CD1c-positive myeloid dendritic cell (primary cell): ENCODE measurements around the gene GULP1.

Experiments
- DNase-seq: peaks from one replicate; pipeline ENCODE4 v3.0.0-alpha.2; 2016; ENCODE audit errors: extremely low spot score

The GULP1 gene

GRCh38 chr2:188471166-188471565 lies 179.5 kb downstream of the GULP1 start:
- no peak for DNase-seq

GRCh38 chr2:188473306-188473705 lies 181.6 kb downstream of the GULP1 start:
- DNase-seq, result no peak

GRCh38 chr2:188474316-188474715 lies 182.6 kb downstream of the GULP1 start:
- DNase-seq, result no peak

- DNase-seq, result no peak
Observed at GRCh38 chr2:188475945-188476344, 184.3 kb downstream of the GULP1 start.

- DNase-seq, result no peak
Observed at GRCh38 chr2:188477564-188478103, 186.0 kb downstream of the GULP1 start.

- DNase-seq, result no peak
Observed at GRCh38 chr2:188478724-188479123, 187.1 kb downstream of the GULP1 start.

GRCh38 chr2:188481474-188481873 lies 189.8 kb downstream of the GULP1 start:
- no peak for DNase-seq

- no peak for DNase-seq
Observed at GRCh38 chr2:188485496-188485895, 193.8 kb downstream of the GULP1 start.

- DNase-seq, result no peak
Observed at GRCh38 chr2:188492751-188493150, 201.1 kb downstream of the GULP1 start.

- no peak for DNase-seq
Observed at GRCh38 chr2:188494906-188495305, 203.2 kb downstream of the GULP1 start.

- no peak for DNase-seq
Observed at GRCh38 chr2:188495969-188496431, 204.3 kb downstream of the GULP1 start.

GRCh38 chr2:188497726-188498125 lies 206.1 kb downstream of the GULP1 start:
- DNase-seq, result no peak

- DNase-seq, result no peak
Observed at GRCh38 chr2:188503975-188504374, 212.3 kb downstream of the GULP1 start.

- no peak for DNase-seq
Observed at GRCh38 chr2:188506843-188507242, 215.2 kb downstream of the GULP1 start.

GRCh38 chr2:188511346-188511745 lies 219.7 kb downstream of the GULP1 start:
- DNase-seq, result no peak

GRCh38 chr2:188512456-188512855 lies 220.8 kb downstream of the GULP1 start:
- peak; percentile 13 for DNase-seq

GRCh38 chr2:188515918-188516317 lies 224.2 kb downstream of the GULP1 start:
- DNase-seq, result no peak

- DNase-seq, result no peak
Observed at GRCh38 chr2:188517549-188518215, 226.0 kb downstream of the GULP1 start.

GRCh38 chr2:188518381-188518780 lies 226.7 kb downstream of the GULP1 start:
- no peak for DNase-seq

GRCh38 chr2:188519136-188519535 lies 227.5 kb downstream of the GULP1 start:
- no peak for DNase-seq

- no peak for DNase-seq
Observed at GRCh38 chr2:188522517-188522916, 230.8 kb downstream of the GULP1 start.

GRCh38 chr2:188523919-188524318 lies 232.2 kb downstream of the GULP1 start:
- no peak for DNase-seq

- peak; percentile 40 for DNase-seq
Observed at GRCh38 chr2:188524519-188525113, 232.9 kb downstream of the GULP1 start.
